ENCODE results near the gene S100A8. TPM values are rescaled to one million over a fixed set of nuclear protein-coding genes. Genes with fewer than 3 reads are reported as not detected.

The S100A8 gene
- total RNA-seq, 1 donor from 2014 or later = not detected

Other genes with a start within 250 kb of the S100A8 start
- gene SPRR2G, start 240.2 kb downstream of the S100A8 start, total RNA-seq = not detected in 2 replicates
- gene LELP1, start 187.6 kb downstream of the S100A8 start, total RNA-seq = not detected in 2 replicates
- 0.52 and 0.55 TPM in 2 replicates for gene PRR9, start 173.5 kb downstream of the S100A8 start, total RNA-seq
- not detected in 2 replicates for gene LORICRIN, start 131.4 kb downstream of the S100A8 start, total RNA-seq
- not detected in 2 replicates for gene PGLYRP3, start 78.1 kb downstream of the S100A8 start, total RNA-seq
- gene PGLYRP4, start 42.2 kb downstream of the S100A8 start, total RNA-seq = not detected in 2 replicates
- gene S100A9, start 33.2 kb downstream of the S100A8 start, total RNA-seq = 1.8 TPM in 1 of 2 replicates, not detected in the other
- gene S100A12, start 15.5 kb downstream of the S100A8 start, total RNA-seq = not detected in 2 replicates
- gene S100A7A, start 25.4 kb upstream of the S100A8 start, total RNA-seq = not detected in 2 replicates
- not detected in 2 replicates for gene S100A7, start 69.6 kb upstream of the S100A8 start, total RNA-seq
- 74.4 and 125 TPM in 2 replicates for gene S100A6, start 144.9 kb upstream of the S100A8 start, total RNA-seq
- gene S100A5, start 149.9 kb upstream of the S100A8 start, total RNA-seq = 0.39 TPM in 1 of 2 replicates, not detected in the other
- 58.5 and 69.3 TPM in 2 replicates for gene S100A4, start 154.7 kb upstream of the S100A8 start, total RNA-seq
- gene S100A3, start 158.2 kb upstream of the S100A8 start, total RNA-seq = 12.8 and 14.6 TPM in 2 replicates
- gene S100A2, start 174.8 kb upstream of the S100A8 start, total RNA-seq = 3.0 and 3.8 TPM in 2 replicates
- gene S100A16, start 222.1 kb upstream of the S100A8 start, total RNA-seq = 48.8 and 54.4 TPM in 2 replicates
- 0.38 and 0.57 TPM in 2 replicates for gene S100A14, start 225.3 kb upstream of the S100A8 start, total RNA-seq
- gene S100A13, start 236.4 kb upstream of the S100A8 start, total RNA-seq = 134 and 172 TPM in 2 replicates
- 1.7 and 4.1 TPM in 2 replicates for gene S100A1, start 237.4 kb upstream of the S100A8 start, total RNA-seq
- gene CHTOP, start 243.0 kb upstream of the S100A8 start, total RNA-seq = 46.7 and 56.4 TPM in 2 replicates